NB4 (cell line): ENCODE data around the gene PTRH1.

ENCODE experiments used
- CTCF ChIP-seq: IDR thresholded peaks from one replicate; pipeline ENCODE4 v1.5.1; 2012; ENCODE audit warnings: low read depth, low read length
- MYC ChIP-seq: IDR thresholded peaks from 2 replicates; pipeline ENCODE4 v1.6.1; 2011; ENCODE audit warnings: low read depth, low read length
- POLR2A ChIP-seq: IDR thresholded peaks from 2 replicates; pipeline ENCODE4 v1.6.1; 2011; ENCODE audit warnings: mild to moderate bottlenecking; ENCODE audit not compliant: insufficient read length; ENCODE audit errors: extremely low read depth
- TF ChIP-seq, protein P1 (sequence below): IDR thresholded peaks from 2 replicates; pipeline ENCODE4 v1.6.1; 2011; ENCODE audit warnings: low read depth, low read length

- TF ChIP-seq CTCF (peak; percentile 80), POLR2A (peak; percentile 63), MYC (peak; percentile 51; the same call in 1 of the 2 replicates)
- TF ChIP-seq, protein P1, sequence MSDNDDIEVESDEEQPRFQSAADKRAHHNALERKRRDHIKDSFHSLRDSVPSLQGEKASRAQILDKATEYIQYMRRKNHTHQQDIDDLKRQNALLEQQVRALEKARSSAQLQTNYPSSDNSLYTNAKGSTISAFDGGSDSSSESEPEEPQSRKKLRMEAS = peak; percentile 53; the same call in 1 of the 2 replicates
Observed at GRCh38 chr9:127734747-127735529, 19.5 kb upstream of the PTRH1 start, which contains the start of gene TOR2A.
